SU-DHL-6 (cell line): Measurements from ENCODE around the gene LRRTM4.

ENCODE experiments used
- H2AFZ ChIP-seq: fragments of 200-600 bp; sonication (generic); 2 replicates; pipeline ENCODE4 v1.6.1; 2014; ENCODE audit warnings: low read depth, mild to moderate bottlenecking, moderate library complexity, mixed read lengths, antibody characterized with exemption, low read length; ENCODE audit not compliant: severe bottlenecking
- H3F3A ChIP-seq: fragments of 200-600 bp; shearing (Covaris generic); 2 replicates; pipeline ENCODE4 v1.6.0; 2016; ENCODE audit warnings: antibody characterized with exemption, mild to moderate bottlenecking; ENCODE audit not compliant: insufficient read depth
- H3K27ac ChIP-seq: fragments of 200-600 bp; sonication (generic); 2 replicates; pipeline ENCODE4 v1.5.1; 2016; ENCODE audit warnings: low read depth, mild to moderate bottlenecking, low read length, moderate library complexity, mixed read lengths
- H3K27me3 ChIP-seq: fragments of 200-600 bp; sonication (generic), shearing (Covaris generic); 2 replicates; pipeline ENCODE4 v1.6.0; 2014; ENCODE audit warnings: mild to moderate bottlenecking, low read length
- H3K36me3 ChIP-seq: fragments of 200-600 bp; sonication (generic); 2 replicates; pipeline ENCODE4 v1.6.1; 2014; ENCODE audit warnings: mild to moderate bottlenecking, low read length, mixed read lengths
- H3K4me2 ChIP-seq: fragments of 300-600, 200-600 bp; shearing (Covaris generic), sonication (generic); 2 replicates; pipeline ENCODE4 v1.6.0; 2014; ENCODE audit warnings: low read length, low read depth, mild to moderate bottlenecking; ENCODE audit not compliant: poor library complexity, severe bottlenecking
- H3K4me3 ChIP-seq: fragments of 200-600 bp; sonication (generic); 2 replicates; pipeline ENCODE4 v1.5.1; 2014; ENCODE audit warnings: antibody characterized with exemption, low read length, mild to moderate bottlenecking, mixed read lengths; ENCODE audit not compliant: insufficient read depth, poor library complexity, severe bottlenecking
- H3K79me2 ChIP-seq: fragments of 200-600 bp; sonication (generic); 2 replicates; pipeline ENCODE4 v1.6.1; 2014; ENCODE audit warnings: mild to moderate bottlenecking, low read length, moderate library complexity; ENCODE audit not compliant: insufficient read depth
- H3K9ac ChIP-seq: fragments of 200-600 bp; sonication (generic); 2 replicates; pipeline ENCODE4 v1.7.0; 2014; ENCODE audit warnings: mild to moderate bottlenecking, low read length
- H3K9me2 ChIP-seq: fragments of 200-600 bp; sonication (generic); replicated peaks from 2 replicates; pipeline ENCODE4 v1.6.1; 2014; ENCODE audit warnings: low read length; ENCODE audit not compliant: insufficient read depth
- H3K9me3 ChIP-seq: fragments of 200-600 bp; sonication (generic); 2 replicates; pipeline ENCODE4 v1.6.1; 2014; ENCODE audit warnings: low read length, mixed read lengths; ENCODE audit not compliant: insufficient read depth
- H4K20me1 ChIP-seq: fragments of 200-600 bp; sonication (generic); 2 replicates; pipeline ENCODE4 v1.6.1; 2014; ENCODE audit warnings: low read depth, mild to moderate bottlenecking, antibody characterized with exemption, low read length, moderate library complexity, mixed read lengths
- EZH2phosphoT487 ChIP-seq: fragments of 200-600 bp; sonication (generic), shearing (Covaris generic); conservative IDR thresholded peaks from 2 replicates; pipeline ENCODE4 v1.6.1; 2018; ENCODE audit warnings: mild to moderate bottlenecking, antibody characterized with exemption, low read length, moderate library complexity, mixed read lengths
- TF ChIP-seq, protein P1 (sequence below): fragments of 200-600 bp; sonication (generic); IDR thresholded peaks from one replicate; pipeline ENCODE4 v1.5.1; 2017; ENCODE audit warnings: antibody characterized with exemption, mild to moderate bottlenecking, low read length, moderate library complexity; ENCODE audit not compliant: insufficient read depth, poor library complexity, severe bottlenecking

LRRTM4 gene

DNA sequence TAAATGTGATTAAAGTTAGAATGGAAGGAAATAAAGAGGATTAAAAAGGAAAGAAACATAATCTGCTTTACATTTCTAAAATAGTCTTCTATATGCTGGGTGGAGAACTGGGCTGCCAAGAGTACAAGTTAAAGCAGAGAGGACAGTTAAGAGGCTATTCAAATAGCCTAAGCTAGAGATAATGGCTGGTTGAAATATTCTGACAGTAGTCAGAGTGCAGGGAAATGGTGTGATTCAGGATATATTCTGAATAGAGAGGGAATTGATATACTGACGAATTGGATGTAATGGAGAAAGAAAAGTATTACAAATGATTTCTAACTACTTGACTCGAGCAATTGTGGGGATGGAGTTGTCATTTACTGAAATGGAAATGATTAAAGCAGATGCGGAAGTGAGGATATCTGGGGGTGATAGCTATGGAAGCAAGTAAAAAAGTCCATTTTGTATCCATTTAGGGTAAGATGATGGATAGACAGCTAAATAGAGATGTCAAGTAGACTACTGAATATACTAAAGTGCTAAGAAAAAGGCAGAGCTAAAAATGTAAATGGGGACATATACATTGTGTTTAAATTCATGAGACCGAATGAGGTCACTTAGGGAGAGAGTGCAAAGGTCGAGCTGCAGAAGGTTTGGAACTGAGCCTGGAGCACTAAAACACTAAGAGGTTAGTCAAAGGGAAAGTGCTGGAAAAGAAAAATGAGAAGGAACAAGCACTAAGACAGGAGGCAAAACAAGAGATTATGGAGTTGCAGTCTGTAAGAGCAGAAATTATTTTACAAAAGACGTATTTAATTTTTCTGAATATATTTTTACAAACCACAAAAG, 696.8 kb downstream of the LRRTM4 start:
- Histone ChIP-seq H3K9ac (no peak overlapping the region), H3K4me2 (no peak overlapping the region), H3K4me3 (no peak overlapping the region), H3F3A (no peaks in the 10 kb centered on the region), H3K79me2 (no peaks in the 10 kb centered on the region), H3K9me3 (no peaks in the 10 kb centered on the region), H3K36me3 (no peaks in the 10 kb centered on the region), H3K27me3 (no peaks in the 10 kb centered on the region), H4K20me1 (no peaks in the 10 kb centered on the region), H2AFZ (no peak overlapping the region), H3K9me2 (no peaks in the 10 kb centered on the region), H3K27ac (no peak overlapping the region)
- TF ChIP-seq, protein P1, sequence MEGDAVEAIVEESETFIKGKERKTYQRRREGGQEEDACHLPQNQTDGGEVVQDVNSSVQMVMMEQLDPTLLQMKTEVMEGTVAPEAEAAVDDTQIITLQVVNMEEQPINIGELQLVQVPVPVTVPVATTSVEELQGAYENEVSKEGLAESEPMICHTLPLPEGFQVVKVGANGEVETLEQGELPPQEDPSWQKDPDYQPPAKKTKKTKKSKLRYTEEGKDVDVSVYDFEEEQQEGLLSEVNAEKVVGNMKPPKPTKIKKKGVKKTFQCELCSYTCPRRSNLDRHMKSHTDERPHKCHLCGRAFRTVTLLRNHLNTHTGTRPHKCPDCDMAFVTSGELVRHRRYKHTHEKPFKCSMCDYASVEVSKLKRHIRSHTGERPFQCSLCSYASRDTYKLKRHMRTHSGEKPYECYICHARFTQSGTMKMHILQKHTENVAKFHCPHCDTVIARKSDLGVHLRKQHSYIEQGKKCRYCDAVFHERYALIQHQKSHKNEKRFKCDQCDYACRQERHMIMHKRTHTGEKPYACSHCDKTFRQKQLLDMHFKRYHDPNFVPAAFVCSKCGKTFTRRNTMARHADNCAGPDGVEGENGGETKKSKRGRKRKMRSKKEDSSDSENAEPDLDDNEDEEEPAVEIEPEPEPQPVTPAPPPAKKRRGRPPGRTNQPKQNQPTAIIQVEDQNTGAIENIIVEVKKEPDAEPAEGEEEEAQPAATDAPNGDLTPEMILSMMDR: no peak
- TF ChIP-seq EZH2phosphoT487: no peak

- H3K79me2 ChIP-seq: no peaks in the 10 kb centered on the region
- TF ChIP-seq EZH2phosphoT487: no peak
- TF ChIP-seq, protein P1: no peak
- H3K27ac ChIP-seq: no peak overlapping the region
- H2AFZ ChIP-seq: no peak overlapping the region
- no peaks in the 10 kb centered on the region for H3F3A ChIP-seq
- no peaks in the 10 kb centered on the region for H3K27me3 ChIP-seq
- H3K4me3 ChIP-seq: no peak overlapping the region
- H3K4me2 ChIP-seq: no peak overlapping the region
- H3K9me2 ChIP-seq: no peaks in the 10 kb centered on the region
- H3K9me3 ChIP-seq: no peaks in the 10 kb centered on the region
- no peaks in the 10 kb centered on the region for H3K36me3 ChIP-seq
- no peaks in the 10 kb centered on the region for H4K20me1 ChIP-seq
- no peak overlapping the region for H3K9ac ChIP-seq
Observed at GRCh38 chr2:76821731-76822130, 700.4 kb downstream of the LRRTM4 start.

DNA sequence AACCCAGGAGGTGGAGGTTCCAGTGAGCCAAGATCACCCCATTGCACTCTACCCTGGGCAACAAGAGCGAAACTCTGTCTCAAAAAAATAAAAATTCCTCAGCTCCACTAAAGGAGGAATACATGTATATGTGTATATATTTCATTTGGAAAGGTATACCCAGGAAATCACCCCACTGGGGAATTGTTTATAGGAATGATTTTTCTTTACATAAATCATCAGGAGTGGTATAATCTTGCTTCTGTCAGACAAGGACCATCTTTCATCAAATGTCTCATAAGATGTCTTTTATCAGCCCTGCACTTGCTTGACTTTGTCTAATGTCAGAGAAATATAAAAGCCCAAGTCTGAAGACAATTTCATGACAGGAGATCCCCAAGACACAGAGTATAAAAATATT, 709.1 kb downstream of the LRRTM4 start:
- no peaks in the 10 kb centered on the region for H3K79me2 ChIP-seq
- H3K36me3 ChIP-seq: no peaks in the 10 kb centered on the region
- no peak overlapping the region for H3K4me3 ChIP-seq
- TF ChIP-seq, protein P1: no peak
- TF ChIP-seq EZH2phosphoT487: no peak
- no peaks in the 10 kb centered on the region for H4K20me1 ChIP-seq
- no peaks in the 10 kb centered on the region for H3K9me3 ChIP-seq
- no peak overlapping the region for H2AFZ ChIP-seq
- H3K9me2 ChIP-seq: no peaks in the 10 kb centered on the region; the same call in 1 of the 2 replicates
- H3K9ac ChIP-seq: no peak overlapping the region
- H3K4me2 ChIP-seq: no peak overlapping the region
- no peak overlapping the region for H3K27ac ChIP-seq
- no peaks in the 10 kb centered on the region for H3K27me3 ChIP-seq
- H3F3A ChIP-seq: no peaks in the 10 kb centered on the region
